ENCODE data around the gene ASIC3.

DNA sequence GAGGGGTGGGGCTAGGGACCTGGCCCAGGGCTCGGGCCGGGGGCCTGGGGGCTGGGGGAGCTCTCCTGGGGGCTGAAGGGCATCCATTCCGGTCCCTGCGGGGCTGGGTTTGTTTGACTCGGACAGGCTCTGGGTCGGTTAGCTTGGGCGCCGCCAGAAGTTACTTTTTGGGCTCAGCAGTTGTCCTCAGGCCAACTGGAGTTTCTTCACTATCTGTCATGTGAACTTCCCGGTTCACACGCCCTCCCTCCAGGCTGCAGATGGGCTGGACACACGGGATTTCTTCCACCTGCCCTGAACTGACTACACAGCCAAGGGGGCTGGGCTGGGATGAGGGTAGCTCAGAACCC is 14.9 kb downstream of the ASIC3 start:
- TF ChIP-seq CTCF (conservative IDR thresholded peaks at IDR 0.05; ENCODE audit: low read length), result no peak
- TF ChIP-seq EZH2phosphoT487 (IDR thresholded peaks at IDR 0.05; ENCODE audit: borderline replicate concordance), result no peak
